Mesodermal cell (in vitro differentiated cells): ENCODE measurements around the gene RRAS.

Experiments
- H3K27ac ChIP-seq: 2 replicates; pipeline ENCODE4 v1.7.0; 2013; ENCODE audit warnings: mild to moderate bottlenecking, low read depth, low read length, moderate library complexity; ENCODE audit not compliant: severe bottlenecking
- H3K36me3 ChIP-seq: 2 replicates; pipeline ENCODE4 v1.7.1; 2013; ENCODE audit warnings: mild to moderate bottlenecking, low read length, moderate library complexity; ENCODE audit not compliant: control insufficient read depth, insufficient read depth
- H3K4me1 ChIP-seq: one replicate; pipeline ENCODE4 v1.7.1; 2013; ENCODE audit warnings: mild to moderate bottlenecking, low read length; ENCODE audit not compliant: insufficient read depth, control insufficient read depth, poor library complexity, severe bottlenecking
- H3K4me3 ChIP-seq: 2 replicates; pipeline ENCODE4 v1.7.0; 2013; ENCODE audit warnings: low read length, control low read depth, mild to moderate bottlenecking; ENCODE audit not compliant: insufficient read depth, poor library complexity, severe bottlenecking; ENCODE audit errors: extremely low read depth
- H3K9me3 ChIP-seq: 2 replicates; pipeline ENCODE4 v1.7.1; 2013; ENCODE audit warnings: mild to moderate bottlenecking, low read length, moderate library complexity; ENCODE audit not compliant: control insufficient read depth
- WGBS, 2 experiments: methylation state at CpG; one replicate each; pipeline ENCODE4 v1.1.5; 2013; ENCODE audit warnings: missing lambda C conversion rate in 2 of 2; ENCODE audit not compliant: insufficient coverage in 2 of 2; 5-methylcytosine and 5-hydroxymethylcytosine counted together

Gene RRAS

GRCh38 chr19:49683814-49684250 lies 43.9 kb upstream of the RRAS start:
- peaks cover 21% of the 10 kb centered on the region for H3K4me1 ChIP-seq
- peaks cover 75% of the 10 kb centered on the region for H3K36me3 ChIP-seq
- no peak overlapping the region for H3K27ac ChIP-seq
- no peak overlapping the region for H3K4me3 ChIP-seq
- WGBS, 2 experiments = 96% methylated on average over 16 to 18 of the region's 18 CpGs
- H3K9me3 ChIP-seq = no peaks in the 10 kb centered on the region

DNA sequence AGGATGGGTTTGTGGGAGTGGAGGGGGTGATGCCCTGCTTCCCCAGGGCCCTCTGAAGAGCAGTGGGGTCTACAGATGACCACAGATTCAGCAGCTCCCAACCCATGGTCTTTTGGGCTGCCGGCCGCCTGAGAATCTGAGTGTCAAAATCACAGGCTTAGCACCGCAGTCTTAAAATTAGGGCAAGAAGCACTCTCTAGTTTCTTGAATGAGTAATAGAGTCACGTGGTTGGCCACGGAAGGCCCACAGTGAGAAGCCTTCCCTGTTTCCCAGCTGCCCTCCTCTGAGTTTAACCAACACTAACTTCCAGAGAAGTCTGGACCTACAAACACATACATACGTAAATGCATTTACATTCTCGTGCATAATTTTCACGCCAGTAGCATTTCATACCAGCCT lies 42.3 kb upstream of the RRAS start:
- H3K9me3 ChIP-seq = no peaks in the 10 kb centered on the region
- H3K27ac ChIP-seq = no peak overlapping the region
- no peak overlapping the region for H3K4me3 ChIP-seq
- H3K36me3 ChIP-seq = peaks cover 61% of the 10 kb centered on the region
- 96% methylated on average over 5 to 8 of the region's 8 CpGs for WGBS, 2 experiments
- peaks cover 15% of the 10 kb centered on the region for H3K4me1 ChIP-seq

DNA sequence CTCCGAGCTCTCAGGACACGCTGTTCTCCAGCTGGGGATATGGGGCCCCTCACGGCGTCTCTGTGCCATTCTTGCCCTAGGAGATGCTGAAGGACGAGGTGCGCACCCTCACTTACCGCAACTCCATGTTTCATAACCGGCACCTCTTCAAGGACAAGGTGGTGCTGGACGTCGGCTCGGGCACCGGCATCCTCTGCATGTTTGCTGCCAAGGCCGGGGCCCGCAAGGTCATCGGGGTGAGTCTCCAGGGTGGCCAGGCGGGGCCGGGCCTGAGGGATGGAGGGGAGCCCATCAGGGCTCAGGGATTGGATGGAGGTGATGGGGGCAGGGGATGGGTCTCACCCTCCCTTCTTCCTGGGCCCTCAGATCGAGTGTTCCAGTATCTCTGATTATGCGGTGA lies 41.9 kb upstream of the RRAS start:
- H3K36me3 ChIP-seq = peaks cover 57% of the 10 kb centered on the region
- H3K27ac ChIP-seq = no peak overlapping the region
- no peak overlapping the region for H3K4me3 ChIP-seq
- 97 to 98% methylated on average over 17 to 19 of the region's 19 CpGs for WGBS, 2 experiments
- H3K4me1 ChIP-seq = peaks cover 15% of the 10 kb centered on the region
- no peaks in the 10 kb centered on the region for H3K9me3 ChIP-seq

DNA sequence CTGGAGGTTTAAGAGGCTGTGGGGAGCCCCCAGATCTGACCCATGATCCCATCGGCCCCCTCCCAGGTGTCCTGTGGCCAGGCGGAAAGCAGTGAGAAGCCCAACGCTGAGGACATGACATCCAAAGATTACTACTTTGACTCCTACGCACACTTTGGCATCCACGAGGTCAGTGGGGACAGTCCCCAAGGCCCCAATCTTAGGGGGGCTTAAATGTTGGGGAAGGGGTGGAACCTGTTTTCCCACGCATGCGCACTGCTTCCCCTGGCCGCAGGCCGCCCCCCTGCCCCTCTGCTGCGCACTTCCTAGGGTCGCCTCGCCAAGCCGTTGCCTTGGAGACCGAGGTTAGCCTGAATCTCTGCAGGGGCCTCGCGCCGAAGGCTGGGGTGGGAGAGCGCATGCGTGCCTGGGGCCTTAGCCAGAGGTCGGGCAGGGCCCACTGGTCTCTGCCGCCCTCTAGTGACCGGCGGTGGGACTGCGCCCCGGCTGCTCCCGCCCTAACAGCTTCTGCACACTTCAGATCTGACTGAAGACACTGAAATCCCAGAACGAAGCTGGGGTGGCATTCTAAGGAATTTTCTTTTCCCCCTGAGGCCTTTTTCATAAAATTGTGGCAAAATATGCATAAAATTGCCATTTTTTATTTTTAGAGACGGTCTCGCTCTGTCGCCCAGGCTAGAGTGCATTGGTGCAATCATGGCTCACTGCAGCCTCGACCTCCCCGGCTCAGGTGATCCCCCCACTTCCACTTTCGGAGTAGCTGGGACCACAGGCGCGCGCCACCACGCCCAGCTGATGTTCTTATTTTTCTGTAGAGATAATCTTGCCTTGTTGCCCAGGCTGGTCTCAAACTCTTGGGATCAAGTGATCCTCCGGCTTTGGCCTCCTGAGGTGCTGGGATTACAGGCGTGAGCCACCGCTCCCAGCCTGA lies 40.7 kb upstream of the RRAS start:
- peak overlapping the region; percentile 78 for H3K27ac ChIP-seq
- WGBS, 2 experiments = 36 to 39% methylated on average over 34 to 37 of the region's 40 CpGs
- H3K4me1 ChIP-seq = peaks cover 15% of the 10 kb centered on the region
- H3K9me3 ChIP-seq = no peaks in the 10 kb centered on the region
- H3K36me3 ChIP-seq = peaks cover 49% of the 10 kb centered on the region
- H3K4me3 ChIP-seq = peak overlapping the region; percentile 14

GRCh38 chr19:49679771-49680413 lies 39.9 kb upstream of the RRAS start:
- H3K4me3 ChIP-seq = peak overlapping the region; percentile 14
- peaks cover 15% of the 10 kb centered on the region for H3K4me1 ChIP-seq
- peaks cover 41% of the 10 kb centered on the region for H3K36me3 ChIP-seq
- H3K9me3 ChIP-seq = no peaks in the 10 kb centered on the region
- WGBS, 2 experiments = 61 to 71% methylated on average over 4 to 5 of the region's 10 CpGs
- peak overlapping the region; percentile 78 for H3K27ac ChIP-seq

DNA sequence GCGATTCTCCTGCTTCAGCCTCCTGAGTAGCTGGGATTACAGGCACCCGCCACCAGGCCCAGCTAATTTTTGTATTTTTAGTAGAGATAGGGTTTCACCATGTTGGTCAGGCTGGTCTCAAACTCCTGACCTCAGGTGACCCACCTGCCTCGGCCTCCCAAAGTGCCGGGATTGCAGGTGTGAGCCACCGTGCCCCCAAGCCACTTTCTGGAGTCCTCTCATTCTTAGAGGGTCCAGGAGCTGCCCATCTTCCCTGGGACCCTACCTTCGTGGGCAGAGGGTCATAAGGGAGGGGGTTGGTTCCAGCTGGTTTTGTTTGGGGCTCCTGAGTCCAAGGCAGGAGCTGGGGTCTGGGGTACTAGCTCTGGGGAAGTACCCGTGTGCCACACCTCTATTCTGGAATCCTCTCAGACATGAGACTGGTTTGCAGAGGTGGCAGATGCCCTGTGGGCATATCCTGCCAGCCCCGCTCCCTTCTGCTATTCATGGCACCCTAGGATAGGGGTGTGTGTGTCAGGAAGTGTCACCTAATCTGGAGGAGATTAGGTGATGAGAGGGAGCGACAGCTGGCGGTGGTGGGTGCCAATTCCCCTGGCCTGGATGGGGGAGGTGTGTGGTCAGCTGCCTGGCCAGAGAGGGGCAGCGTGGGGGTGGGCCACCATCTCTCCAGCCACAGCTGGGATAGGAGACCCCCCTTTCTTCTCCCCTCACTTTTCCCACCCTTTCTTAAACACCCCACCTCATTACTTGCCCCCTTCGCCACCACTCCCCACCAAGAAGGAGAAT lies 39.2 kb upstream of the RRAS start:
- Histone ChIP-seq H3K4me1 (peaks cover 15% of the 10 kb centered on the region), H3K27ac (no peak overlapping the region), H3K36me3 (peaks cover 34% of the 10 kb centered on the region), H3K4me3 (peak overlapping the region; percentile 14), H3K9me3 (no peaks in the 10 kb centered on the region)
- WGBS, 2 experiments = 78% methylated on average over 4 to 8 of the region's 12 CpGs

- peak overlapping the region; percentile 95 for H3K27ac ChIP-seq
- H3K9me3 ChIP-seq = no peaks in the 10 kb centered on the region
- peak overlapping the region; percentile 94 for H3K4me3 ChIP-seq
- peaks cover 34% of the 10 kb centered on the region for H3K36me3 ChIP-seq
- 8 to 11% methylated on average over 13 of the region's 21 CpGs for WGBS, 2 experiments
- H3K4me1 ChIP-seq = peaks cover 15% of the 10 kb centered on the region
Measured at GRCh38 chr19:49677901-49678674, 38.1 kb upstream of the RRAS start.

DNA sequence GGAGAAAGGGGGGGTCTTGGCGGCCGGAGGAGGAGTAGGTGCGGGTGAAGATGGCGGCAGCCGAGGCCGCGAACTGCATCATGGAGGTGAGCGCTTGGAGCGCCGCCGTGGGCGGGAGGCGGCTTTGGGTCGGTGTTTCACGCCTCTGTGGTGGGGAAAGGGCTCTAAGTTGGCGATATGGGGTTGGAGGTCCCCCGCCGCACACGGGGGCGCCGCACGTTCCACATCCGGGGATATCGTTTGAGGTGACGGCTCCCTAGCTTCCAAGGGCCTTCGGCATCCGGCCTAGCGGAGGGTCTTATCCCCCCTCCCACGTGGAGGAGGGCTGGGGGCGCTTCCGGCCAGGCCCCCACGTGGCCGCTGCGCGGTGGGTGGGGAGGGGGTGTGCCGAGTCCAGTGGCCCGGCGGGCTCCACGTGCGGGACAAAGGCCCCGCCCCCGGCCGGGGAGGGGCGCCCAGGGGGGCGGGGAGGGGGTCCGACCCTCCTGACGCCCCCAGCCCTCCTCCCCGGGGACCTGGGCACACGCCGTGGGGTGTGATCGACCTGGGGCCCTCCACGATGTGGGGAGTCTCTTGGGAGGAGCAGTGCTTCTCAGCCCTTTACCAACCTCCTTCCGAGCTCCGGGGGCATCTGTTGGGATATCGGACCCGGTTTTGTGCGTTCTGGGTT lies 37.4 kb upstream of the RRAS start, which contains the start of gene PRMT1:
Gene PRMT1, plus strand, starts transcription at position 41 of the 670 bp plus-strand sequence. Its CDS starts 10 bp downstream, at position 51.
- 0% methylated on average over 7 to 21 of the region's 57 CpGs for WGBS, 2 experiments
- Histone ChIP-seq H3K27ac (peak within 1 kb of the TSS; percentile 97), H3K4me1 (peaks cover 15% of the 10 kb centered on the region), H3K9me3 (no peaks in the 10 kb centered on the region), H3K4me3 (peak within 1 kb of the TSS; percentile 94), H3K36me3 (peaks cover 33% of the 10 kb centered on the region)

DNA sequence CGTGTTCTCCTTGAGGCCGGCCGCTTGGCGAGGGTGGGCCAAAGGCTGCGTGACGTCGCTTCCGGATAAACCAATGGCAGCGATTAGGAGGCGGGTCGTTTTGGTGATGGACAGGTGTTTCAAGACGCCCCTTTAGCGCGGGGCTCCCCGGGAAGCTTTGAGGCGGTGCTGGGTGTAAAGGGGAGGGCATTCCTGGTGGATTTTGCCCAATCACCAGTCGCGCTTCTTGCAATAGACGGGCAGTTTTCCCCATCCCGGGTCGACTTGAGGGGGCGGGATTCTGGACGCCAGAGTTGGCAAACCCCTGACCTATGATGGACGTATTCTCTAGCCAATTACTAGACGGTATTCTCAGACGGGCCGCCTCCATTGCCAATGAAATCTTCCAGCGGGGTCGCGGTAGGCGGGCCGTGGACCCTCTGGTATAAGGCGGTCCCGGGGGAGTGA lies 36.9 kb upstream of the RRAS start:
- H3K36me3 ChIP-seq = peaks cover 28% of the 10 kb centered on the region
- H3K27ac ChIP-seq = peak overlapping the region; percentile 97

More for the DNA sequence above, 36.9 kb upstream of the RRAS start:
- 0% methylated on average over 24 to 33 of the region's 34 CpGs for WGBS, 2 experiments
- no peaks in the 10 kb centered on the region for H3K9me3 ChIP-seq
- peaks cover 15% of the 10 kb centered on the region for H3K4me1 ChIP-seq
- peak overlapping the region; percentile 94 for H3K4me3 ChIP-seq
